HepG2 (cell line): ENCODE data around the gene SOX12. TPM values are rescaled to one million over a fixed set of nuclear protein-coding genes. Genes with fewer than 3 reads are reported as not detected.

Experiments
- CREB1 ChIP-seq, 2 experiments: fragments of 450-650 bp in 1 of 2; IDR thresholded peaks; 2 replicates each; pipeline ENCODE4 v1.6.1; 2016 to 2017; ENCODE audit warnings: control low read depth in 1 of 2, mild to moderate bottlenecking in 1 of 2, missing compliant biosample characterization in 1 of 2, missing genetic modification characterization in 1 of 2
- ELF4 ChIP-seq: sonication (generic); formaldehyde crosslinking; IDR thresholded peaks from 2 replicates; pipeline ENCODE4 v1.5.0; 2020; ENCODE audit warnings: missing genetic modification reagents, mild to moderate bottlenecking, moderate library complexity, borderline replicate concordance
- HIVEP1 ChIP-seq: sonication (generic); formaldehyde crosslinking; IDR thresholded peaks from 2 replicates; pipeline ENCODE4 v1.4.0; 2020; ENCODE audit warnings: mild to moderate bottlenecking, missing genetic modification reagents
- HMG20A ChIP-seq: IDR thresholded peaks from 2 replicates; pipeline ENCODE4 v1.6.1; 2016; ENCODE audit warnings: borderline replicate concordance
- KLF11 ChIP-seq: IDR thresholded peaks from 2 replicates; pipeline ENCODE4 v1.6.1; 2016; ENCODE audit warnings: missing compliant biosample characterization
- MIER2 ChIP-seq: IDR thresholded peaks from 2 replicates; pipeline ENCODE4 v1.6.1; 2016; ENCODE audit warnings: missing biosample characterization, missing genetic modification reagents
- NFE2 ChIP-seq: sonication (generic); formaldehyde crosslinking; IDR thresholded peaks from 2 replicates; pipeline ENCODE4 v1.4.0; 2020; ENCODE audit warnings: missing genetic modification reagents
- NR2F6 ChIP-seq, 2 experiments: IDR thresholded peaks; 2 replicates each; pipeline ENCODE4 v1.6.1; 2016; ENCODE audit warnings: antibody characterized with exemption in 1 of 2, mild to moderate bottlenecking in 1 of 2
- PHF20 ChIP-seq: sonication (generic); formaldehyde crosslinking; IDR thresholded peaks from 2 replicates; pipeline ENCODE4 v1.5.0; 2020; ENCODE audit warnings: mild to moderate bottlenecking, missing genetic modification reagents
- RELA ChIP-seq: sonication (generic); formaldehyde crosslinking; IDR thresholded peaks from 2 replicates; pipeline ENCODE4 v1.4.0; 2020; ENCODE audit warnings: missing genetic modification reagents
- RFXAP ChIP-seq: sonication (generic); formaldehyde crosslinking; IDR thresholded peaks from 2 replicates; pipeline ENCODE4 v1.4.0; 2020; ENCODE audit warnings: missing genetic modification reagents, borderline replicate concordance
- SALL1 ChIP-seq: sonication (generic); formaldehyde crosslinking; IDR thresholded peaks from 2 replicates; pipeline ENCODE4 v1.8.0; 2022; ENCODE audit warnings: mild to moderate bottlenecking, missing genetic modification reagents
- SMARCE1 ChIP-seq: fragments of 450-650 bp; IDR thresholded peaks from 2 replicates; pipeline ENCODE4 v1.6.1; 2017; ENCODE audit warnings: borderline replicate concordance
- SP2 ChIP-seq: sonication (generic); formaldehyde crosslinking; IDR thresholded peaks from 2 replicates; pipeline ENCODE4 v1.5.1; 2020; ENCODE audit warnings: mild to moderate bottlenecking, missing genetic modification reagents
- THAP8 ChIP-seq: sonication (generic); formaldehyde crosslinking; IDR thresholded peaks from 2 replicates; pipeline ENCODE4 v1.5.1; 2020; ENCODE audit warnings: missing genetic modification reagents, mild to moderate bottlenecking, borderline replicate concordance
- ZBTB44 ChIP-seq: sonication (generic); formaldehyde crosslinking; IDR thresholded peaks from 2 replicates; pipeline ENCODE4 v1.4.0; 2020; ENCODE audit warnings: missing genetic modification reagents
- ZMYM2 ChIP-seq: sonication (generic); formaldehyde crosslinking; IDR thresholded peaks from 2 replicates; pipeline ENCODE4 v1.8.0; 2022; ENCODE audit warnings: mild to moderate bottlenecking, missing genetic modification reagents
- ZNF33B ChIP-seq: sonication (generic); formaldehyde crosslinking; IDR thresholded peaks from 2 replicates; pipeline ENCODE4 v1.5.1; 2020; ENCODE audit warnings: mild to moderate bottlenecking, missing genetic modification reagents
- ZNF670 ChIP-seq: sonication (generic); formaldehyde crosslinking; IDR thresholded peaks from 2 replicates; pipeline ENCODE4 v1.8.0; 2022; ENCODE audit warnings: mild to moderate bottlenecking, missing genetic modification reagents, borderline replicate concordance
- ZNF749 ChIP-seq: sonication (generic); formaldehyde crosslinking; IDR thresholded peaks from 2 replicates; pipeline ENCODE4 v1.8.0; 2022; ENCODE audit warnings: mild to moderate bottlenecking, missing genetic modification reagents, moderate library complexity, borderline replicate concordance
- ZNF768 ChIP-seq: sonication (generic); formaldehyde crosslinking; IDR thresholded peaks from 2 replicates; pipeline ENCODE4 v1.4.0; 2020; ENCODE audit warnings: missing genetic modification reagents
- ZNF772 ChIP-seq: sonication (generic); formaldehyde crosslinking; IDR thresholded peaks from 2 replicates; pipeline ENCODE4 v1.5.0; 2020; ENCODE audit warnings: mild to moderate bottlenecking, missing genetic modification reagents
- ZNF773 ChIP-seq: sonication (generic); formaldehyde crosslinking; IDR thresholded peaks from 2 replicates; pipeline ENCODE4 v1.4.0; 2020; ENCODE audit warnings: missing genetic modification reagents, borderline replicate concordance
- ZNF776 ChIP-seq: sonication (generic); formaldehyde crosslinking; IDR thresholded peaks from 2 replicates; pipeline ENCODE4 v1.4.0; 2020; ENCODE audit warnings: mild to moderate bottlenecking, missing genetic modification reagents
- ZNF792 ChIP-seq: IDR thresholded peaks from 2 replicates; pipeline ENCODE4 v1.6.1; 2016
- polyA plus RNA-seq, 8 experiments: library from polyadenylated mRNA; depleted of rRNA in 3 of 8; stranded (reverse) in 7 of 8; unstranded in 1 of 8; fragments of >200 nt; fragmentation: Illumina TruSeq in 4 of 8; extraction: Trizol in 4 of 8; gene quantifications; 2 replicates each; pipeline versions ENCODE4 v1.2.1 to v1.2.3, GENCODE V29; 2011 to 2016; ENCODE audit warnings: low read depth in 4 of 8, missing spikeins in 1 of 8, mixed read lengths in 1 of 8; ENCODE audit not compliant: insufficient read depth in 1 of 8
- total RNA-seq, 5 experiments: library from RNA; depleted of rRNA; stranded (reverse); fragments of >200 nt; fragmentation: Illumina TruSeq; extraction: Trizol; gene quantifications; 2 replicates each; pipeline ENCODE4 v1.2.3, GENCODE V29; 2016; ENCODE audit warnings: low read depth in 1 of 5
- TF ChIP-seq, protein P1 (sequence below): IDR thresholded peaks from 2 replicates; pipeline ENCODE4 v1.6.1; 2016; ENCODE audit warnings: missing compliant biosample characterization, missing genetic modification reagents, borderline replicate concordance
- TF ChIP-seq, protein P2 (sequence below): sonication (generic); formaldehyde crosslinking; IDR thresholded peaks from 2 replicates; pipeline ENCODE4 v1.8.0; 2022; ENCODE audit warnings: mild to moderate bottlenecking, missing genetic modification reagents, moderate library complexity

Gene SOX12
- total and polyA plus RNA-seq, 2 of the 13 experiments (the other 11 are each of a cell fraction or from before 2014, with no cell fraction given) = 10.0 to 18.7 TPM

GRCh38 chr20:297925-298775, 27.2 kb upstream of the SOX12 start (continued):
- peak; percentile 23; the same call in 1 of the 2 replicates for TF ChIP-seq ZNF768 (CRISPR knock-in tag)
- no peak for TF ChIP-seq CREB1 (IDR thresholded peaks at IDR 0.05)
- no peak for TF ChIP-seq CREB1 (CRISPR knock-in tag; IDR thresholded peaks at IDR 0.05)
- peak; percentile 62; the same call in 1 of the 2 replicates for TF ChIP-seq ZNF776 (CRISPR knock-in tag)
- TF ChIP-seq HIVEP1 = peak; percentile 88
- no peak for TF ChIP-seq HMG20A
- TF ChIP-seq RELA (CRISPR knock-in tag) = no peak
- peak; percentile 11; the same call in 1 of the 2 replicates for TF ChIP-seq RFXAP
- TF ChIP-seq KLF11 (CRISPR knock-in tag) = peak; percentile 62; the same call in 1 of the 2 replicates
- peak; percentile 90; the same call in 1 of the 2 replicates for TF ChIP-seq ZNF773 (CRISPR knock-in tag)
- TF ChIP-seq PHF20 (CRISPR knock-in tag) = peak; percentile 56; the same call in 1 of the 2 replicates
- TF ChIP-seq SALL1 (CRISPR knock-in tag) = peak; percentile 43; the same call in 1 of the 2 replicates
- TF ChIP-seq ZNF772 (CRISPR knock-in tag) = 0 out of 2 replicates have a peak, but pooled peaks have one; percentile 38
- TF ChIP-seq ZMYM2 = no peak
- no peak for TF ChIP-seq SP2 (CRISPR knock-in tag)
- TF ChIP-seq ZNF33B (CRISPR knock-in tag) = no peak; the same call in 1 of the 2 replicates
- TF ChIP-seq, protein P1, sequence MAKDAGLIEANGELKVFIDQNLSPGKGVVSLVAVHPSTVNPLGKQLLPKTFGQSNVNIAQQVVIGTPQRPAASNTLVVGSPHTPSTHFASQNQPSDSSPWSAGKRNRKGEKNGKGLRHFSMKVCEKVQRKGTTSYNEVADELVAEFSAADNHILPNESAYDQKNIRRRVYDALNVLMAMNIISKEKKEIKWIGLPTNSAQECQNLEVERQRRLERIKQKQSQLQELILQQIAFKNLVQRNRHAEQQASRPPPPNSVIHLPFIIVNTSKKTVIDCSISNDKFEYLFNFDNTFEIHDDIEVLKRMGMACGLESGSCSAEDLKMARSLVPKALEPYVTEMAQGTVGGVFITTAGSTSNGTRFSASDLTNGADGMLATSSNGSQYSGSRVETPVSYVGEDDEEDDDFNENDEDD (CRISPR knock-in tag) = peak; percentile 63
- peak; percentile 38; the same call in 1 of the 2 replicates for TF ChIP-seq ZNF792
- TF ChIP-seq ELF4 (CRISPR knock-in tag) = no peak
- TF ChIP-seq ZBTB44 (CRISPR knock-in tag) = peak; percentile 37; the same call in 1 of the 2 replicates
- peak; percentile 46; the same call in 1 of the 2 replicates for TF ChIP-seq THAP8 (CRISPR knock-in tag)
- TF ChIP-seq ZNF670 (CRISPR knock-in tag) = no peak
- TF ChIP-seq, protein P2, sequence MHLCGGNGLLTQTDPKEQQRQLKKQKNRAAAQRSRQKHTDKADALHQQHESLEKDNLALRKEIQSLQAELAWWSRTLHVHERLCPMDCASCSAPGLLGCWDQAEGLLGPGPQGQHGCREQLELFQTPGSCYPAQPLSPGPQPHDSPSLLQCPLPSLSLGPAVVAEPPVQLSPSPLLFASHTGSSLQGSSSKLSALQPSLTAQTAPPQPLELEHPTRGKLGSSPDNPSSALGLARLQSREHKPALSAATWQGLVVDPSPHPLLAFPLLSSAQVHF = 0 out of 2 replicates have a peak, but pooled peaks have one; percentile 58
- TF ChIP-seq MIER2 (CRISPR knock-in tag) = peak; percentile 17; the same call in 1 of the 2 replicates
- TF ChIP-seq ZNF749 = no peak
- TF ChIP-seq NFE2 (CRISPR knock-in tag) = no peak
- TF ChIP-seq SMARCE1 = no peak
- no peak for TF ChIP-seq NR2F6 (IDR thresholded peaks at IDR 0.05)
- TF ChIP-seq NR2F6 (CRISPR knock-in tag; IDR thresholded peaks at IDR 0.05) = peak; percentile 58; the same call in 1 of the 2 replicates
